Astrocyte of the cerebellum (primary cell): ENCODE results near the gene MLST8.
"Not testable (repeated sequence)": the region's sequence is repeated elsewhere in the genome, so short reads cannot be mapped to it uniquely, and the experiment has no call there.

Source experiments
- DNase-seq: peaks from one replicate; pipeline ENCODE4 v3.0.0-alpha.2; 2011; ENCODE audit warnings: low read depth
- H3K4me3 ChIP-seq: 2 replicates; pipeline ENCODE4 v1.5.1; 2011; ENCODE audit warnings: mild to moderate bottlenecking, low read depth, low read length, moderate library complexity
- CTCF ChIP-seq: IDR thresholded peaks from 2 replicates; pipeline ENCODE4 v1.5.1; 2012; ENCODE audit warnings: low read length, low read depth, moderate library complexity, mild to moderate bottlenecking; ENCODE audit errors: missing control alignments
- in situ Hi-C: cut with HindIII; loops from 2 replicates; pipeline ENCODE4 v1.10.0; 2017; ENCODE audit warnings: low sequenced_read_pairs

Gene MLST8

GRCh38 chr16:2199095-2199494, 6.2 kb upstream of the MLST8 start:
- no peak overlapping the region for H3K4me3 ChIP-seq
- no peak for DNase-seq
- no peak for TF ChIP-seq CTCF
- in situ Hi-C loops, result no loop called here

- TF ChIP-seq CTCF, result no peak
- H3K4me3 ChIP-seq, result no peak overlapping the region
- in situ Hi-C loops, result no loop called here
- DNase-seq, result no peak
These were observed 5.6 kb upstream of the MLST8 start for GRCh38 chr16:2199621-2200139.

GRCh38 chr16:2200313-2200712, 4.9 kb upstream of the MLST8 start:
- no peak for DNase-seq
- H3K4me3 ChIP-seq, result no peak overlapping the region
- TF ChIP-seq CTCF, result no peak
- in situ Hi-C loops, result no loop called here

- not testable (repeated sequence) for DNase-seq, H3K4me3 ChIP-seq
These were observed 2.0 kb upstream of the MLST8 start for GRCh38 chr16:2203119-2203688.

GRCh38 chr16:2204416-2205103, 694 bp upstream of the MLST8 start:
- H3K4me3 ChIP-seq, result peak overlapping the region; percentile 67
- no peak for DNase-seq
- no peak for TF ChIP-seq CTCF
- in situ Hi-C loops, result no loop called here

More at GRCh38 chr16:2203119-2203688, 2.0 kb upstream of the MLST8 start:
- in situ Hi-C loops, result not testable (repeated sequence)

GRCh38 chr16:2205967-2206313, 686 bp downstream of the MLST8 start:
- in situ Hi-C loops, result no loop called here
- TF ChIP-seq CTCF, result no peak
- DNase-seq, result no peak
- H3K4me3 ChIP-seq, result peak overlapping the region; percentile 67

- no peak for TF ChIP-seq CTCF
- in situ Hi-C loops, result no loop called here
- DNase-seq, result no peak
- H3K4me3 ChIP-seq, result peak overlapping the region; percentile 67
These were observed 1.1 kb downstream of the MLST8 start for GRCh38 chr16:2206420-2206779.
